Endothelial cell of hepatic sinusoid (primary cell): ENCODE results near the gene C4BPA.

Experiments
- in situ Hi-C: cut with HindIII; loops from 2 replicates; pipeline ENCODE4 v1.10.0; 2017; ENCODE audit warnings: low sequenced_read_pairs

C4BPA gene

GRCh38 chr1:207174913-207175312, 70.9 kb downstream of the C4BPA start:
- in situ Hi-C loops: loop anchor here (5.0 kb wide), 2 partner anchors 52 to 58 kb away; no protein-coding TSS in a partner anchor

DNA sequence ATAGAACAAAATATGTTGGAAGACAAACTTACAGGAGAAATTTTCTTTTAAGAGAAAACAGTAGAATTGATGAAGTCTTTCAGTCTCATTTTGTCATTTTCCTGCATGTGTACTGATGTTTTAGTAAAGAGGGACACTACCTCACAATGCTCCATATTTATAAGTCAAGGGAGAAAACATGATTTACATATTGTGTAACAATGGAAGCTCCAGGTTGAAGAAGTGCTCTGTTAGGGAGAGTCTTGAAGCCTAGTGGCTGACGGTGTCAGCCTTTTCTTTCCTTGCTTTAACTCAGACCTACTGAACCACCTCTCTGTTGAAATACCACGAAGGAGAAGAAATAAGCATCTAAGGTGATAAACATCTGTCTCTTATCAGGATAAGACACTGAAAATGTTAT, 75.0 kb downstream of the C4BPA start:
- in situ Hi-C loops: no loop called here

DNA sequence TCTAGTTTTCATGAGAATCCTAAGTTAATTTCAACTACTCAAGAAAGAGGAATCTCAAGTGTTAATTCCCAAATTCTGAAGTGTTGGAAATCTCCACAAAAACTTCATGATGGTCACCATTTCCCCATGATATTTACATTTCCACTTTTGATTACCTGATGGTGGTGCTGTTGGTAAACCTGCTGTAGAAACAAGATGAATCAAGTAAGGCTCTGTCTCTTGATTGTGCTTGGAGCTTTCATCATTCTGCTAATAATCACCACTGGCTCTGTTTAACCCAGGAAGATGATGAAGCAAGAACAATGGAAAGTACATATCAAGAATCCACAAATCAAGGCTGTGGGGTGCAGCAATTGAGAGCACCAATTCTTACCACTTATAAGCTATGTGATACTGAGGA, 77.8 kb downstream of the C4BPA start:
- in situ Hi-C loops: no loop called here

DNA sequence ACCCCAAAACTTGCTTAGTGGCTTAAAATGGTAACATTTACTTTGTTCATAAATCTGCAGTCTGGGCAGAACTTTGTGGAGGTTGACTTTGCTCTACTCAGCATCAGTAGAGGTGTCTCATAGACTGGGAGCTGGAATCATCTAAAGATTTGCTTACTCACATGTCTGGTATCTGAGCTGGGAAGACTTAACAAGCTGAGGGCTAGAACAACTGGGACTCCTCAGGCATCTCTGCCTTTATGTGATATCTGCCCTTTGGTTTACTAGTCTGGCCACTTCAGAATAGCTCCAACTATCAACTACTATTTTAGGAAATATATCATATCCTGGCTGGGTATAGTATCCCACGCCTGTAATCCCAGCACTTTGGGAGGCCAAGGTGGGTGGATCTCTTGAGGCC, 82.5 kb downstream of the C4BPA start:
- in situ Hi-C loops: no loop called here

GRCh38 chr1:207188901-207189300, 84.9 kb downstream of the C4BPA start:
- in situ Hi-C loops: no loop called here

DNA sequence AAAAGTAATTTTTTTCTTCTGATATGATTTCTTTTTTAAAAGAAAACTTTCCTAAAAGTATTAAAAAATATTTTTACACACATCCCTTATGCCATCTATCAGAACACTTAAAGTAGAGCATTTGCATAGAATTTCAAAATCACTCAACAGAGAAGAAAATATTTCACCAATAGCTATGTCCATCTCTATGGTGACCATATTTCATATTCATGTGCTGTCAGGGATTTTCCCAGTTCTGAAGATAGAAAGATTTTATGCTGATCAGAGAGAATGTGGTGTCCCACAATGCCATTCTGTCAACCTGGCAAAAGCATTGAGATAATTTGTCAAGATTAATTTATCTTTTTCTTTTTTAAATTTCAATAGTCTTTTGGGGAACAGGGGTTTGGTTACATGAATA, 87.0 kb downstream of the C4BPA start:
- in situ Hi-C loops: no loop called here

DNA sequence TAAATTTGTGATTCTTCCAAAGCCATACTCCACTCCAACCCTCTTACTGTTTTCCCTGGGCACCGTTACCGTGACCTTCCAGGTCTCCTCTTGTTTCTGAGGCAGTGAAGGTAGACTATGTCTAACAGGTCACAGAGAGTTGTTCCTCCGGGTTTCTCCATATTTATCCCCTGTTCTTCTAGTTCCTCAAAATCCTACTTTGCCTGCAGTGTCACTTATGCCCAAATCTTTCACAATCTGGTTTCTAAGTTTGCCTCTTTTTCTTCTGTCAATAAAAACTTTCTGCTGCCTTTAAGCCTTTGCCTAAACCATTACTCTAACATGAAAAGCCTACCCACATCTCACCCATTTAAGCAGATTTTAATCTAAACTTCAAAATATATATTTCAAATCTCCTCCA, 87.7 kb downstream of the C4BPA start:
- in situ Hi-C loops: no loop called here

GRCh38 chr1:207194197-207194596, 90.2 kb downstream of the C4BPA start:
- in situ Hi-C loops: no loop called here
